IPS-15b (cell line): ENCODE measurements around the gene FSCN2.

Source experiments
- H3K27me3 ChIP-seq: one replicate; pipeline ENCODE4 v1.6.1; 2013; ENCODE audit warnings: low read length; ENCODE audit not compliant: control insufficient read depth, insufficient read depth
- H3K36me3 ChIP-seq: one replicate; pipeline ENCODE4 v1.6.1; 2013; ENCODE audit warnings: low read length; ENCODE audit not compliant: control insufficient read depth, insufficient read depth
- H3K4me1 ChIP-seq: one replicate; pipeline ENCODE4 v1.6.1; 2013; ENCODE audit warnings: mild to moderate bottlenecking, low read length; ENCODE audit not compliant: control insufficient read depth, insufficient read depth
- H3K4me3 ChIP-seq: one replicate; pipeline ENCODE4 v1.5.1; 2013; ENCODE audit warnings: low read depth, low read length
- H3K9ac ChIP-seq: one replicate; pipeline ENCODE4 v1.6.1; 2013; ENCODE audit warnings: low read depth, mild to moderate bottlenecking, low read length
- H3K9me3 ChIP-seq: one replicate; pipeline ENCODE4 v1.6.1; 2013; ENCODE audit warnings: mild to moderate bottlenecking, low read length; ENCODE audit not compliant: control insufficient read depth, insufficient read depth

FSCN2 gene

DNA sequence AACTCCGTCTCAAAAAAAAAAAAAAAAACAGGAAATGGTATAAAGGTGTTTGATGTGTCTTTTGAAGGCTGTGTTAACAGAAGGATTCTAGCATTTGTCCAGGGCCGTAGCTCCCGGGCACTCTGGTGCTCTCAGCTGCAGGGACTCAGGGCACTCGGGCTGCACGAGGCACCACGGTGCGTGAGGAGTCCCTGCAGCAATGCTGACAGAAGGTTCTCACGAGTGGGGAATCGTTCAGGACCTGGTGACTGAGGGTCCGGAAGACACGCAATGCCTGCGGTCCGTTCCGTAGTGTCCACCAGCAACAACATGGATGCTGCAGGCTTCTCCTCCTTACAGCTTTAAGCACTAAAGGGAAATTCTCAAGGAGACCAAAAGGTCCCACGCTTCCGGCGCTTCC is 36.6 kb downstream of the FSCN2 start:
- Histone ChIP-seq H3K36me3 (peaks cover 65% of the 10 kb centered on the region), H3K9ac (no peak overlapping the region)

DNA sequence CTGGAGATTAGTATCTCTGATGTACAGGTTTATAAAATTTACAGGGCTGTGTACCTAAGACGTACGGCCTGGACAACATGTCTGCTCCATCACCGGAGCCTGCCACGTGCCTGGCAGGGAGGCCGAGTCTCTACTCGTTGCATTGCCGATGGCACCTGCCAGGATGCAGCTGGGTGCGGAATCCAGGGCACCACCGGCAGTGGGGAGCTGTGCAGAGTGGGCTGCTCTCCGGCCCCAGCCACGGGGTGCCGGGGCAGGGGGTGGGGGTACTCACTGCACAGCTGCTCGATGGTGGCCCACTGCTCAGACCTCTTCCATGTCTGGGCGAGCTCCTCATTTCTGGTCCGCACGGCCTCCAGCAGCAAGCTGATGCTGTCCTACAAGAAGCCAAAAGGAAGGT is 37.1 kb downstream of the FSCN2 start:
- Histone ChIP-seq H3K4me3 (no peak overlapping the region), H3K36me3 (peaks cover 70% of the 10 kb centered on the region), H3K9me3 (no peaks in the 10 kb centered on the region), H3K27me3 (no peaks in the 10 kb centered on the region), H3K9ac (no peak overlapping the region), H3K4me1 (no peaks in the 10 kb centered on the region)

More for the DNA sequence above, 36.6 kb downstream of the FSCN2 start:
- H3K27me3 ChIP-seq = no peaks in the 10 kb centered on the region
- H3K4me3 ChIP-seq = no peak overlapping the region
- no peaks in the 10 kb centered on the region for H3K4me1 ChIP-seq
- no peaks in the 10 kb centered on the region for H3K9me3 ChIP-seq

DNA sequence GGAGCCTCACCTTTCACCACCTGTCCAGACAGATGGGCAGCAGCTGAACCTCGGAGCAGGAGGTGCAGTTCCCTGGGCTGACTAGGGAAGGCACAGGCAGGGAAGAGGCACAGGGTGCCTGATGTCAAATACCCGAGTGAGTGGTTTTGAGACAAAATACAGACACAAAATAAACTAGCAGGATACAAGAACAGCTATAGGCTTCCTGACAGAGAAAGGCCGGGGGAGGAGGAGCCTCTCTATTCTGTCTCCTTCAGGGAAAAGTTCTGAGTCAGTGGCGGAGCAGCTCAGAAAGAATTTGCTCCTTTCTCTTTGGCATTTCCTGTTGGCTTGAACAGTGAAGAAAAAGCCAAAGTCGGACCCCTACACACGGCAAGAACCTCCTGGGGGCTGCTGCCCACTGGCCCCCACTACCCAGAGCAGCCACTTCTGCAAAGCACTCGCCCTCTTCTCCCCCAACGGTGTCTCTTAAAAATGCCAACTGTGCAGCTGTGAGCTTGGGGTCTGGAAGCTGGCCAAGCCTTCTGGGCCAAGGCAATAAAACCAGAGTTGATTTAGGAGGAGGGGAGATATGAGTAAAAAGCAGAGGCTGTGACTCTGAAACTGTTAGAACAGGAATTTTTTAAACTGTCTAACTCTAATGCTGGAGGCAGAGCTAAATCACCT is 38.4 kb downstream of the FSCN2 start:
- Histone ChIP-seq H3K9me3 (no peaks in the 10 kb centered on the region), H3K27me3 (no peaks in the 10 kb centered on the region), H3K4me3 (no peak overlapping the region), H3K9ac (no peak overlapping the region), H3K4me1 (no peaks in the 10 kb centered on the region), H3K36me3 (peaks cover 76% of the 10 kb centered on the region)

DNA sequence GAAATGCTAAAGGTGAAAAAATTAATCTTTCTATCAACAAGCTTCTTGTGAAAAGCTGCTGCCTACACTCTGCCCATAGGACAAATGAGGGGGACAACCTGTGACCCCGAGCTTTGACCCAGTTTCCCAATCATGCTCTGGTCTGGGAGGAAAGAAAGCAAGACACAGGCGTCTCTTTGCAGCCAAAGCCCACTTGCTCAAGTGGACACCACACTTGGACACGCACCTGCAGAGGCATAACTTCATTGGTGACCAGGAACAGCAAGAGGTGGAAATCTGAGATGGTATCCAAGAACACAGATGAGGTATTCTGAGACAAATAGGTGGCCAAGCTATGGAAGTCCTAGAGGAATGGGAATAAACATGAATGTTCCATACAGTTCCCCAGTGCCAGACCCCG is 39.0 kb downstream of the FSCN2 start:
- no peak overlapping the region for H3K4me3 ChIP-seq
- no peaks in the 10 kb centered on the region for H3K27me3 ChIP-seq
- peaks cover 77% of the 10 kb centered on the region for H3K36me3 ChIP-seq
- no peak overlapping the region for H3K9ac ChIP-seq
- H3K4me1 ChIP-seq = no peaks in the 10 kb centered on the region
- no peaks in the 10 kb centered on the region for H3K9me3 ChIP-seq

DNA sequence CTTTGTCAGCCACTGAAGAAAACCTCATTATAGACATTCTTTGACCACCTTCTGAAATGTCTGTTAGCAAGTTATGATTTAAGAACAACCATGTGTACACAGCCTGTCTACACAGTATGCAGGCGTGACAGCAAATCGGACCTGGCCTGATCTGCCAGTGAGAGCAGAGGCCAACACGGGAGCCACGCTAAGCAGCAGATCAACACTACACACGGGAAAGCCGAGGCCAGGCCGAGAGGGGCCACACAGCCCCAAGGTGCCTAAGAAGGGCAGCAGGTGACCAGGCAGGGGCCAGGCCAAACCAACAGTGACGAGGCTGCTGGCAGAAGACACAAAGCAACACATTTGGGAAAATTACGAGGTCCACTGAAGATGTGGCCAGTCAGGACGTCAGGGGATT is 40.2 kb downstream of the FSCN2 start:
- Histone ChIP-seq H3K9ac (no peak overlapping the region), H3K4me3 (no peak overlapping the region), H3K36me3 (peaks cover 74% of the 10 kb centered on the region), H3K4me1 (no peaks in the 10 kb centered on the region), H3K9me3 (no peaks in the 10 kb centered on the region), H3K27me3 (no peaks in the 10 kb centered on the region)

DNA sequence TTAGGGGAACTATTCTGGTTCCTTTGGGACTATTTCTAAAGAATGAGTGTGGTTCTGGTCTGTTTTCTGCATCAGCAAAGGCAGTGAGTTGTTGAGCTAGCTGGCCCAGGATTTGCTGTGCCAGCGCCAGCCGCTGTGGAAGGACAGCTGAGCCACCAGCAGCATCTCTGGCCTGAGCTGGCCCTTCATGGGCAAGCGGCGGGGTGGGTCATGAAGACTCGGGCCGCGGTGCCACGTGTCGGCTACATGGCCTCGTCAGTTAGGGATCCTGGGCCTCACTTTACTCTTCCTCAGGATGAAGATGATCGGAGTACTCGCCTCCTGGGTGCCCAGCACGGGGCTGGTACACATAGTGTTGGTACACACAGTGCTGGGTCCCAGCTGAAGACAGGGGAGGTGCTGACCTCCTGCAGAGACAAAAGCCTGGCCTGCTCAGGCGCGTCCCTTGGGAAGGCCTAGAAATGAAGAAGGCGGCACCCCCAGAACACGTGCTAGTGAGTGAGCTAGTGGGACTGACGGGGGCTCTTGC is 41.9 kb downstream of the FSCN2 start:
- H3K36me3 ChIP-seq = peaks cover 68% of the 10 kb centered on the region

DNA sequence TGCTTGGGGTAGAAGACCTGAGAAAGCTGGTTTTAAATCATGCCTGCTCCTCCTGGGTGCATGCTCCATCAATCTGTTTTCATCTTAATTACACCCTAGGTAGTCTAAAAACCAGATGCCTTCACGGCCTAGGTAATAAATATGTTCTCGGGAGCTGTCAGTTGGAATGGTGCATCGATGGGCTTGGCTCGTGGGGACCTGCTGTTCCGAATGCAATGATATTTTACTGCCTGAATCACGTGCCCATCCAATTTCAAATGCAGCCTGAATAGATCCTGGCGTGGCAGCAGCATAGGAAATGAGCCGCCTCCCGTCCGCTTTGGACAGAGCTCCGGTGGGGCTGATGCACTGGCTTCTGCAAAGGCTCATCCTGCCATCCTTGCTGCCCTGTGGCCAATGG is 42.8 kb downstream of the FSCN2 start:
- peaks cover 61% of the 10 kb centered on the region for H3K36me3 ChIP-seq
- H3K4me1 ChIP-seq = no peaks in the 10 kb centered on the region
- no peaks in the 10 kb centered on the region for H3K9me3 ChIP-seq
- no peak overlapping the region for H3K9ac ChIP-seq
- no peaks in the 10 kb centered on the region for H3K27me3 ChIP-seq
- no peak overlapping the region for H3K4me3 ChIP-seq

More for the DNA sequence above, 41.9 kb downstream of the FSCN2 start:
- Histone ChIP-seq H3K4me1 (no peaks in the 10 kb centered on the region), H3K9ac (no peak overlapping the region), H3K27me3 (no peaks in the 10 kb centered on the region), H3K4me3 (no peak overlapping the region), H3K9me3 (no peaks in the 10 kb centered on the region)

DNA sequence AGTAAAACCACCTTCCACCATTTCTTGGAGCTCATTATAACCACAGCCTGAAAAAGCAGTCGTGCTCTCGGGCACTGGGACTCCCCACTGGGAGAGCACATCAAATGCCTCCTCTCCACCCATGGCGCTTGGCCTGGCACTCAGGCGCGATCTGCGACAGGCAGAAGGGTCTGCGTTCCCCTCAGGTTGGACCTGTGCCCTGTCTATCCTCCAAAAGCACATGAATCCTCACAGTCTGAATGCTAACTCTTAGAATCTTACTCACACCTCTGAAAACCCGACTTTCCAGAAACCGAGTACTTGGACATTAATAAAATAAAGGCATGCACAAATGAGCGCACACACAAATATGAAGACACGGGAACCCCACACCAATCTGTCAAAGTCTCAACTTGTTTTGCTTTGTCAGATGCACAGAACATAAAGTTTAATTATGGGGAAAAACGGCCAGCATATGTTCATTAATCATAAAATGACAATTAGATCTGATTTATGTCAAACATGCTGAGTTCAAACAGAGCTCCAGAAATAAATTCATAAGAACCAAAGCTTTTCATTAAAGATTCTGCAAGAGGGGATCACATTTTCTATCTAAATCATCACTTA is 44.5 kb downstream of the FSCN2 start:
- no peaks in the 10 kb centered on the region for H3K9me3 ChIP-seq
- H3K27me3 ChIP-seq = no peaks in the 10 kb centered on the region
- no peak overlapping the region for H3K9ac ChIP-seq
- peaks cover 48% of the 10 kb centered on the region for H3K36me3 ChIP-seq
- no peak overlapping the region for H3K4me3 ChIP-seq
- no peaks in the 10 kb centered on the region for H3K4me1 ChIP-seq

DNA sequence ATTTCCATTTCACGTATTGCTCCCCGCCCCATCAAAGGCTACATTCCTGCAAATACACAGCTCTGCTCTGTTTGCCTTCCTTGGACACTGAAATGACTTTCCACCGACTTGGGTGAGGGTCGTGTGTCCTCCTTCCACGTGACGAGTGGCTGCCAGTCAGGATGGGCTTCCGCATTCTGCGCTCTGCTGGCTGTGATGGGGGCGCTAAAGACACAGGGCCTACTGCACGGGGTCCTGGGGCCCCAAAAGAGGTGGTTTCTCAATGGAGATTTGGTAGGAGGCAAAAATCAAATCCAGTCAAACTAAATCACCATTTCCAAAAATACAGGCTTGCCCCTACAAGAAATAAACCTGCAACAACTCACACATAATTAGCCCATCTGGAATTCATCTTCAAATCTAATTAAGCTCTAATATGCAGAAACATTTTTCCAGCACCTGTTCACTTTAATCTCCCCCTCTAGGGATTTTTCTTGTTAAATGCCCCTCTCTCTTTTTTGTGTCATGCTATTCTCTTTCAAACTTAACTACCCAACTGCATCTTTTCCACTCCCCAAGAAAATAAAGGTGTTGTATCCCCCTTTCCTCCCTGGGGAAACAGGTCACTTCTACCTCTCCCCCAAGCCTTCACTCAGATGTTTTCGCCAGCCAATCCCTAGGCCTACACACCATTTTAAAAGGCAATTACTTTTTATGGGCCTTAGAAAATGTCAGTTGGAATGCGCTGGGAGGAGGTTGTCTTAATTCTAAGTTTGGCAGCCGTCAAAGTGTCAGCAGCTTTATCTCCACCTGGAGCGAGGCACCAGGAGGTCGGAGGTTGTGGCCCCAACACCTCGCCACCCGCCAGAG is 45.8 kb downstream of the FSCN2 start:
- peaks cover 40% of the 10 kb centered on the region for H3K36me3 ChIP-seq
- H3K9ac ChIP-seq = no peak overlapping the region
- H3K27me3 ChIP-seq = no peaks in the 10 kb centered on the region
- H3K4me3 ChIP-seq = no peak overlapping the region
- H3K9me3 ChIP-seq = no peaks in the 10 kb centered on the region
- no peaks in the 10 kb centered on the region for H3K4me1 ChIP-seq

DNA sequence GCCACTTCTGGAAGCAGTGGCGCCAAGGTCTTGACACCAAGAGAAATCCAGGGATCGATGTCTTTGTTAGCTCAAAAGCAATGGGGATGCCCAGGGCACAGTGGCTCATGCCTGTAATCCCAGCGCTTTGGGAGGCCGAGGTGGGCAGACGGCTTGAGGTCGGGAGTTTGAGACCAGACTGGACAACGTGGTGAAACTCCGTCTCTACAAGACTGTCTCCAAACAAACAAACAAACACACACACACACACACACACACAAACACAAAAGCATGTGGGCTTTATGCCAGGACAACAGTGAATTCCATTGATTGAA is 46.4 kb downstream of the FSCN2 start:
- Histone ChIP-seq H3K36me3 (peaks cover 36% of the 10 kb centered on the region), H3K4me1 (no peaks in the 10 kb centered on the region), H3K4me3 (no peak overlapping the region), H3K9me3 (no peaks in the 10 kb centered on the region), H3K27me3 (no peaks in the 10 kb centered on the region), H3K9ac (no peak overlapping the region)

DNA sequence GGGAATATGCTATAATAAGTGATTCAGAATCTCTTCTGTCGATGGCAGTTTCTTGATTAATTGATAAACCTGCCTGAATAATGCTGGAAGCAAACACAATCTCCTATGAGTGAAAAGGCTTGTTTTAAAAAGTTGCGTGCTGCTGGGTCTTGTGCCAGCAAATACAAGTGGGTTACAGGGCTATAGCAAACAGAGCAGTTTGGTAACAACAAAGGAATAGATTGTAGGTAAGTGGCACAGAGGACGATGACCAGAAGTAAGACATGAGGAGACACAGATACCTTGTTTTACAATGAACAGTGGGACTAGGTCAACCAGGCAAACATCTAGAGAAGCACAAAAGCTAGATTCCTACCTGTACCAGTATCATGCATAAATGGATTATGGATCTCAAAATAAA is 47.7 kb downstream of the FSCN2 start:
- Histone ChIP-seq H3K27me3 (no peaks in the 10 kb centered on the region), H3K36me3 (peaks cover 32% of the 10 kb centered on the region), H3K9ac (no peak overlapping the region), H3K4me3 (no peak overlapping the region), H3K9me3 (no peaks in the 10 kb centered on the region), H3K4me1 (no peaks in the 10 kb centered on the region)
